Measurements from ENCODE around the gene LDLRAD3. TPM values are rescaled to one million over a fixed set of nuclear protein-coding genes. Genes with fewer than 3 reads are reported as not detected.

The LDLRAD3 gene
- total RNA-seq, 2 experiments from 2014 or later = 0.12 to 0.24 TPM

- no peaks in the 10 kb centered on the region for H3K36me3 Mint-ChIP-seq
- no peak overlapping the region for H3K4me3 Mint-ChIP-seq
- peaks cover 30% of the 10 kb centered on the region for H3K27me3 Mint-ChIP-seq
- DNase-seq = no peak
- no peaks in the 10 kb centered on the region for H3K9me3 Mint-ChIP-seq
- no peak overlapping the region for H3K27ac Mint-ChIP-seq
- no peaks in the 10 kb centered on the region for H3K4me1 Mint-ChIP-seq
These were observed 27.6 kb upstream of the LDLRAD3 start for GRCh38 chr11:35916270-35916669.

- Mint-ChIP-seq H3K4me3 (no peak overlapping the region), H3K4me1 (no peaks in the 10 kb centered on the region), H3K9me3 (no peaks in the 10 kb centered on the region), H3K36me3 (no peaks in the 10 kb centered on the region), H3K27ac (no peak overlapping the region), H3K27me3 (peaks cover 32% of the 10 kb centered on the region)
- DNase-seq = no peak
These were observed 26.2 kb upstream of the LDLRAD3 start for GRCh38 chr11:35917676-35918075.

GRCh38 chr11:35918716-35919115, 25.1 kb upstream of the LDLRAD3 start:
- no peak for DNase-seq
- H3K36me3 Mint-ChIP-seq = no peaks in the 10 kb centered on the region
- H3K27ac Mint-ChIP-seq = no peak overlapping the region
- no peak overlapping the region for H3K4me3 Mint-ChIP-seq
- H3K4me1 Mint-ChIP-seq = no peaks in the 10 kb centered on the region
- peaks cover 27% of the 10 kb centered on the region for H3K27me3 Mint-ChIP-seq
- H3K9me3 Mint-ChIP-seq = no peaks in the 10 kb centered on the region

- Mint-ChIP-seq H3K27me3 (peaks cover 25% of the 10 kb centered on the region), H3K36me3 (no peaks in the 10 kb centered on the region), H3K9me3 (no peaks in the 10 kb centered on the region), H3K4me1 (no peaks in the 10 kb centered on the region), H3K27ac (no peak overlapping the region), H3K4me3 (no peak overlapping the region)
- no peak for DNase-seq
These were observed 24.6 kb upstream of the LDLRAD3 start for GRCh38 chr11:35919244-35919643.

GRCh38 chr11:35923452-35923851, 20.4 kb upstream of the LDLRAD3 start:
- H3K4me1 Mint-ChIP-seq = no peaks in the 10 kb centered on the region
- H3K36me3 Mint-ChIP-seq = no peaks in the 10 kb centered on the region
- no peak for DNase-seq
- H3K9me3 Mint-ChIP-seq = no peaks in the 10 kb centered on the region
- no peak overlapping the region for H3K4me3 Mint-ChIP-seq
- H3K27ac Mint-ChIP-seq = no peak overlapping the region
- peaks cover 20% of the 10 kb centered on the region for H3K27me3 Mint-ChIP-seq

- Mint-ChIP-seq H3K36me3 (no peaks in the 10 kb centered on the region), H3K9me3 (no peaks in the 10 kb centered on the region), H3K4me1 (no peaks in the 10 kb centered on the region), H3K4me3 (no peak overlapping the region), H3K27ac (no peak overlapping the region), H3K27me3 (peaks cover 13% of the 10 kb centered on the region)
- DNase-seq = no peak
These were observed 19.1 kb upstream of the LDLRAD3 start for GRCh38 chr11:35924811-35925210.

- H3K36me3 Mint-ChIP-seq = no peaks in the 10 kb centered on the region
- no peaks in the 10 kb centered on the region for H3K4me1 Mint-ChIP-seq
- H3K27me3 Mint-ChIP-seq = peaks cover 19% of the 10 kb centered on the region
- H3K9me3 Mint-ChIP-seq = no peaks in the 10 kb centered on the region
- no peak overlapping the region for H3K27ac Mint-ChIP-seq
- no peak for DNase-seq
- no peak overlapping the region for H3K4me3 Mint-ChIP-seq
These were observed 16.8 kb upstream of the LDLRAD3 start for GRCh38 chr11:35927104-35927503.

GRCh38 chr11:35927682-35928081, 16.2 kb upstream of the LDLRAD3 start:
- H3K4me3 Mint-ChIP-seq = no peak overlapping the region
- no peak for DNase-seq
- no peaks in the 10 kb centered on the region for H3K9me3 Mint-ChIP-seq
- no peak overlapping the region for H3K27ac Mint-ChIP-seq
- H3K36me3 Mint-ChIP-seq = no peaks in the 10 kb centered on the region
- H3K27me3 Mint-ChIP-seq = peaks cover 23% of the 10 kb centered on the region
- H3K4me1 Mint-ChIP-seq = peaks cover 1% of the 10 kb centered on the region

GRCh38 chr11:35928688-35929395, 15.0 kb upstream of the LDLRAD3 start:
- no peak for DNase-seq
- peaks cover 5% of the 10 kb centered on the region for H3K4me1 Mint-ChIP-seq
- H3K27ac Mint-ChIP-seq = no peak overlapping the region
- no peaks in the 10 kb centered on the region for H3K9me3 Mint-ChIP-seq
- peaks cover 32% of the 10 kb centered on the region for H3K27me3 Mint-ChIP-seq
- no peaks in the 10 kb centered on the region for H3K36me3 Mint-ChIP-seq
- no peak overlapping the region for H3K4me3 Mint-ChIP-seq

- Mint-ChIP-seq H3K27me3 (peaks cover 33% of the 10 kb centered on the region), H3K36me3 (no peaks in the 10 kb centered on the region), H3K4me3 (no peak overlapping the region), H3K4me1 (peaks cover 5% of the 10 kb centered on the region), H3K27ac (no peak overlapping the region), H3K9me3 (no peaks in the 10 kb centered on the region)
- no peak for DNase-seq
These were observed 13.4 kb upstream of the LDLRAD3 start for GRCh38 chr11:35930466-35930865.

- Mint-ChIP-seq H3K9me3 (no peaks in the 10 kb centered on the region), H3K36me3 (no peaks in the 10 kb centered on the region), H3K27me3 (peaks cover 29% of the 10 kb centered on the region), H3K4me3 (no peak overlapping the region), H3K27ac (no peak overlapping the region), H3K4me1 (peaks cover 5% of the 10 kb centered on the region)
- no peak for DNase-seq
These were observed 11.7 kb upstream of the LDLRAD3 start for GRCh38 chr11:35932121-35932520.

GRCh38 chr11:35932681-35933319, 11.1 kb upstream of the LDLRAD3 start:
- H3K4me1 Mint-ChIP-seq = peaks cover 5% of the 10 kb centered on the region
- H3K27ac Mint-ChIP-seq = no peak overlapping the region
- no peaks in the 10 kb centered on the region for H3K36me3 Mint-ChIP-seq
- DNase-seq = no peak
- no peaks in the 10 kb centered on the region for H3K9me3 Mint-ChIP-seq
- peaks cover 34% of the 10 kb centered on the region for H3K27me3 Mint-ChIP-seq
- no peak overlapping the region for H3K4me3 Mint-ChIP-seq

- Mint-ChIP-seq H3K27ac (no peak overlapping the region), H3K9me3 (no peaks in the 10 kb centered on the region), H3K27me3 (peaks cover 34% of the 10 kb centered on the region), H3K36me3 (no peaks in the 10 kb centered on the region), H3K4me1 (peaks cover 5% of the 10 kb centered on the region), H3K4me3 (no peak overlapping the region)
- no peak for DNase-seq
These were observed 10.5 kb upstream of the LDLRAD3 start for GRCh38 chr11:35933320-35933871.

- Mint-ChIP-seq H3K27me3 (peaks cover 38% of the 10 kb centered on the region), H3K27ac (no peak overlapping the region)
These were observed 9.6 kb upstream of the LDLRAD3 start for GRCh38 chr11:35934271-35934670.

GRCh38 chr11:35934981-35935380, 8.9 kb upstream of the LDLRAD3 start:
- H3K27ac Mint-ChIP-seq = no peak overlapping the region
- no peaks in the 10 kb centered on the region for H3K36me3 Mint-ChIP-seq
- no peaks in the 10 kb centered on the region for H3K9me3 Mint-ChIP-seq
- peaks cover 44% of the 10 kb centered on the region for H3K27me3 Mint-ChIP-seq
- DNase-seq = no peak
- H3K4me1 Mint-ChIP-seq = peaks cover 5% of the 10 kb centered on the region
- H3K4me3 Mint-ChIP-seq = no peak overlapping the region

More at GRCh38 chr11:35934271-35934670, 9.6 kb upstream of the LDLRAD3 start:
- Mint-ChIP-seq H3K4me1 (peaks cover 5% of the 10 kb centered on the region), H3K4me3 (no peak overlapping the region), H3K9me3 (no peaks in the 10 kb centered on the region), H3K36me3 (no peaks in the 10 kb centered on the region)
- no peak for DNase-seq

- no peaks in the 10 kb centered on the region for H3K36me3 Mint-ChIP-seq
- no peak overlapping the region for H3K27ac Mint-ChIP-seq
- H3K9me3 Mint-ChIP-seq = no peaks in the 10 kb centered on the region
- H3K27me3 Mint-ChIP-seq = peaks cover 44% of the 10 kb centered on the region
- H3K4me1 Mint-ChIP-seq = peaks cover 5% of the 10 kb centered on the region
- H3K4me3 Mint-ChIP-seq = no peak overlapping the region
- no peak for DNase-seq
These were observed 8.5 kb upstream of the LDLRAD3 start for GRCh38 chr11:35935390-35935789.

Data from activated naive CD8-positive, alpha-beta T cell treated with anti-CD3 and anti-CD28 coated beads for 36 hours (primary cell).